ENCODE results near the gene GIGYF2. TPM values are rescaled to one million over a fixed set of nuclear protein-coding genes. Genes with fewer than 3 reads are reported as not detected.

GIGYF2 gene
- total RNA-seq, 2 donors from 2014 or later = 61.3 to 106 TPM

DNA sequence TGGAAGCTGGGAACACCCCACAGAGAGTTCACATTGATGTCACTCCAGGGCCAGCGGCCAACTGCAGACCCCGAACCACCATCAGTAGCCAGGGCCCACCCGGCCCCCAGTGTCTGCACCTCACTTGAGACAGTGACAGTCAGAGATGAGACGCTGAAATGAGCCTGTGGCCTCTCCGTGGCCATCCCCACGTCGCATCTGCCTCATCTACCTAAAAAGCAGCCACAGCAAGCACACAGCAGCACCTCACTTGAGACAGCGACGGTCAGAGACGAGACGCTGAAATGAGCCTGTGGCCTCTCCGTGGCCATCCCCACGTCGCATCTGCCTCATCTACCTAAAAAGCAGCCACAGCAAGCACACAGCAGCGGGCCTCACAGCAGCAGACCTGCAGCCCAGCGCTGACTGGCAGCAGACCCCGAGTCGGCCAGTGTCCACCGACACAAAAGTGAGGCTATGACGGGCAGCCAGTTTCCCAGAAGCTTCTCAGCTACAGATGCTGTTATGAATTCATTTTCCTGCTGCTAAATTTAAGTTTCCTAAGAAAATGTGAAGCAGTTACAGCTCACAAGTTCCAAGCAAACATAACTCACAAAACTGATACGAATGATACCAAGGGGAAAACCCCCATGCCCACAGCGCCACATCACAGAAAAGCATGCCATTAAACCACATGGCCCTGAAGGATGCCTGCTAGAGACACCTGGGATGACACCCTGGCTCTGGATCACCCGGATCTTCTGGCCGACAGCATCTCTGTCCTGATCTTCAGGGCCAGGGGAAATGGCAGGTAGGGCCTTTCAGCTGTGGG is 200.7 kb downstream of the GIGYF2 start:
- H3K9me3 ChIP-seq = no peaks in the 10 kb centered on the region
- H3K27me3 ChIP-seq (replicated peaks; ENCODE audit: insufficient read depth) = no peaks in the 10 kb centered on the region
- H3K36me3 ChIP-seq = no peaks in the 10 kb centered on the region
- H3K4me3 ChIP-seq = no peak overlapping the region
- H3K27ac ChIP-seq = no peak overlapping the region
- DNase-seq (ENCODE audit: low spot score) = no peak
- no peaks in the 10 kb centered on the region for H3K4me1 ChIP-seq (replicated peaks)
- TF ChIP-seq POLR2AphosphoS5 (IDR thresholded peaks at IDR 0.05) = no peak
- WGBS = 88% methylated on average over 24 of the region's 24 CpGs
- intact Hi-C loops (cut with DNase I) = no loop called here

DNA sequence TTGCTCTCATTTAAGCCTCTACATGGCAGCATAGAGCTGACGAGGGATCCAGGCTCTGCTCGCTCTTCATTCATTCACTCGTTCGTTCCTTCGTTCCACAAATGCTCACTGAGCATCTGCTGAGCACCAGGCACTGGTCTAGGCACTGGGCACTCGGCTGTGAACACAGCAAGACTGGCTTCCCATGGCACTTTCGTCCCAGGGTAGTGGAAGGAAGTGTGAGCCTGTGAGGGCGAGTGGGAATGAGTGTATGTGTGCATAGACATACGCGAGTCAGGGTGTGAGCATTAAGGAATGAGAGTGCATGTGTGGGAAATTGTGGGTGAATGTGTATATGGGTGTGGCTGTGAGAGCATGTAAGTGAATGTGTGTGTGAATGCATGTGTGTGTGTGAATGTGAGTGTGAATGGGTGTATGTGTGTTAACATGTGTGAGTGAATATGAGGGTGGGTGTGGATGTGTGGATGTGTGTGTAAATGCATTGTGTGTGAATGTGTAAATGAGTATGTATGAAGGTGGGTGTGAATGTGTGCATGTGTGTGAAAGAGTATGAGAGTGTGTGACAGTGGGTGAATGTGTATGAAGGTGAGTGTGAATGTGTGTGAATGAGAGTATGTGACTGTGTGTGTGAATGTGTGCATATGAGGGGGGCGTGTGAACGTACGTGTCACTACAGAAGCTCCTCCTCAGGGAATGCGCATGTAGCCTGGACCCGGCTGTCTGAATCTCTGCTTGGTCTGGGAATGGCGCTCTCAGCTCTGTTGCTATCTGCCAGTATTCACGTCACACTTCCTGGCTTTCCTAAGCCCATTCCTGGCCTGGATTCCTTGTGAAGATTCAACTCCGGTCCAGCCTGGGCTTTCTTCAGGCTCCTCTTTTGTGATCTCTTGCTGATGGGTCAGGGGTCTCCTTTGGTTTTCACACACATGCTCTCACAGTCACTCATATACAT is 201.7 kb downstream of the GIGYF2 start:
- H3K4me1 ChIP-seq (replicated peaks) = no peaks in the 10 kb centered on the region
- no peaks in the 10 kb centered on the region for H3K36me3 ChIP-seq
- no peak for DNase-seq (ENCODE audit: low spot score)
- intact Hi-C loops (cut with DNase I) = no loop called here
- WGBS = 75% methylated on average over 18 of the region's 18 CpGs
- no peak overlapping the region for H3K4me3 ChIP-seq
- H3K27ac ChIP-seq = no peak overlapping the region
- no peaks in the 10 kb centered on the region for H3K27me3 ChIP-seq (replicated peaks; ENCODE audit: insufficient read depth)
- H3K9me3 ChIP-seq = no peaks in the 10 kb centered on the region
- TF ChIP-seq POLR2AphosphoS5 (IDR thresholded peaks at IDR 0.05) (no peak), POLR2A (IDR thresholded peaks at IDR 0.05) (no peak)
- TF ChIP-seq, protein P1, sequence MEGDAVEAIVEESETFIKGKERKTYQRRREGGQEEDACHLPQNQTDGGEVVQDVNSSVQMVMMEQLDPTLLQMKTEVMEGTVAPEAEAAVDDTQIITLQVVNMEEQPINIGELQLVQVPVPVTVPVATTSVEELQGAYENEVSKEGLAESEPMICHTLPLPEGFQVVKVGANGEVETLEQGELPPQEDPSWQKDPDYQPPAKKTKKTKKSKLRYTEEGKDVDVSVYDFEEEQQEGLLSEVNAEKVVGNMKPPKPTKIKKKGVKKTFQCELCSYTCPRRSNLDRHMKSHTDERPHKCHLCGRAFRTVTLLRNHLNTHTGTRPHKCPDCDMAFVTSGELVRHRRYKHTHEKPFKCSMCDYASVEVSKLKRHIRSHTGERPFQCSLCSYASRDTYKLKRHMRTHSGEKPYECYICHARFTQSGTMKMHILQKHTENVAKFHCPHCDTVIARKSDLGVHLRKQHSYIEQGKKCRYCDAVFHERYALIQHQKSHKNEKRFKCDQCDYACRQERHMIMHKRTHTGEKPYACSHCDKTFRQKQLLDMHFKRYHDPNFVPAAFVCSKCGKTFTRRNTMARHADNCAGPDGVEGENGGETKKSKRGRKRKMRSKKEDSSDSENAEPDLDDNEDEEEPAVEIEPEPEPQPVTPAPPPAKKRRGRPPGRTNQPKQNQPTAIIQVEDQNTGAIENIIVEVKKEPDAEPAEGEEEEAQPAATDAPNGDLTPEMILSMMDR (IDR thresholded peaks at IDR 0.05) = no peak

DNA sequence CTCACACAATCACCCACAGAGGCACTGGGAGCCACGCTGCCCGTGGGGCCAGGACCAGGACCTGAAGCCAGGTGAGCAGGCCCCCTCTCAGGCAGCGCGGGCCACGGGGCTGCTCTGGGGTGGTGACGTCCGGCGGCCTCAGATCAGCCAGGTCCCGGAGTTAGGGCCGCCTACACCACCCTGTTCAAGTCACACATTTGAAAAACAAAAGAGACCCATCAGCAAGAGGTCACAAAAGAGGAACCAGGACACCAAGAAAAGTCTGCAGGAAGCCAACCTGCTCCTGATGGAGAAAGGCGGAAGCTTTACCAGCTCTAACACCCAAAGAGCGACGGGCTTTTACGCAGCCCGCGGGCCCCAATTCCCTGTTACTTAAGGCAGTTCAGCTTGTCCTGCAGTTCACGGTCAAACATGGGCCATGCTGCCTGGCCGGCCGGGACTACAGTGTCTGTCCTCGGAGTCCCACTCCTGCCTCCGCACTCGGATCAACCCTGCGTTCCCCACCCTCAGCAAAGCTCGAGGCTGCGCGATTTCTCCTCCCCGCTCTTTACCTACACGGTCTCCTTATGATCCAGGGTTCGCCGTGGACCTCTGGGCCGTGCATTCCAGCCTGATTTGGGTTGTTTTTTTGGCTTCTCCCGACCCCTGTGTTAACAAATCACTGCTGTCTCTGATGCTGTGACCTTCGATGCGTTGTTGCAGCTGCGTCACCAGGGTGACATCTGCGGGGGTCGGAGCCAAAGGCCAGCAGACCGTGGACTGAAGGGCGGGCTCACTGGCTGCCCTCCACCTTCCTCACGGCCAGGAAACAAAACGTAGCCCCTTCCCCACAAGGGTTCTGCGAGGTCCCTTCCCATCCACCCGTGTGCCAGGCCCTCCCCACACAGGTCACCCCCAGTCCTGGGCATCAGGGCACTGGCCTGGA is 203.9 kb downstream of the GIGYF2 start:
- Histone ChIP-seq H3K27me3 (replicated peaks; ENCODE audit: insufficient read depth) (no peaks in the 10 kb centered on the region), H3K4me1 (replicated peaks) (no peaks in the 10 kb centered on the region), H3K36me3 (no peaks in the 10 kb centered on the region), H3K4me3 (no peak overlapping the region), H3K9me3 (no peaks in the 10 kb centered on the region), H3K27ac (no peak overlapping the region)
- no peak for DNase-seq (ENCODE audit: low spot score)
- TF ChIP-seq POLR2AphosphoS5 (IDR thresholded peaks at IDR 0.05) (no peak), POLR2A (IDR thresholded peaks at IDR 0.05) (no peak)
- TF ChIP-seq, protein P1 (IDR thresholded peaks at IDR 0.05) = no peak
- intact Hi-C loops (cut with DNase I) = no loop called here
- 73% methylated on average over 43 of the region's 43 CpGs for WGBS

DNA sequence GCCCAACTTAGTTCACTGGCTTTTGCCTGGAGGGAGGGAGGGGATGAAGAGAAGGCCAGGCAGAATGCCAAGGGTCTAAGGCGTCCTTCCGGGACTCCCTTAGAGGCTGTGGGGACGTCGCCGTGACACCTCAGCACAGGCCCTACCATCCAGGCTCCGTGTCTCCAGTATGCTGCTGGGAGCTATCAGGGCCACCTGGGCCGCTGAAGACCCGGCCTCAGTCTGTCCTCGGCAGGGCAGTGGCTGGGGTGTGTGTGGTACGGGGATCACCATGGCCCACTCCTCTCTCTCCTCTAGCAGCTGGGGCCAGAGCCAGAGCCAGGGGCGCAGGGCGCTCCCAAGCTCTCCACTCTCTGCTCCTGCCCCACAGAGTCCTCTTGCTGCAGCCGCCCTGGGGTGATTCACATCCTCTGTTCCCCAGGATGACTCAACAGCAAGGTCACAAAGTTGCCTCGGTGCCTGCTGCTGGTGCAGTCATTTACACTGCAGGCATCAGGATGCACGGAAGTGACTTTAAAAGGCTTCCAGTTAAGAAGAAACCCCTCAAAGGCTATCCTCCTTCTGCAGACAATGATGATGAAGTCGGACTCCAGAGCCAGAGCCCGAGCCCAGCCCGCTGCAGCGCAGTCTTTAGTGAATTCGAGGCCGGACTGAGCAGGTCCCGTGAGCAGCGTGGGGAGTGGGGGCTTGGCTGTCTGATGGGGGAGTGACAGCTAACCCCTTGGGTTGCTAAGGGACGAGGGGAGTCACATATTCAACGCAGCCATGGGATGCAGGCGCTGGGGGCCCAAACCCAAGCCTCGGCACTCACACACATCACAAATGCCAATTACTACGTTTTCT is 204.8 kb downstream of the GIGYF2 start:
- H3K4me1 ChIP-seq (replicated peaks) = no peaks in the 10 kb centered on the region
- H3K36me3 ChIP-seq = no peaks in the 10 kb centered on the region
- DNase-seq (ENCODE audit: low spot score) = no peak
- H3K27me3 ChIP-seq (replicated peaks; ENCODE audit: insufficient read depth) = no peaks in the 10 kb centered on the region
- H3K27ac ChIP-seq = no peak overlapping the region
- 79% methylated on average over 28 of the region's 28 CpGs for WGBS
- intact Hi-C loops (cut with DNase I) = no loop called here
- TF ChIP-seq POLR2A (IDR thresholded peaks at IDR 0.05) (no peak), POLR2AphosphoS5 (IDR thresholded peaks at IDR 0.05) (no peak)
- TF ChIP-seq, protein P1 (IDR thresholded peaks at IDR 0.05) = no peak
- no peaks in the 10 kb centered on the region for H3K9me3 ChIP-seq
- H3K4me3 ChIP-seq = no peak overlapping the region

Data from prostate gland (tissue), 2 donors.